GM19239 (cell line): Measurements from ENCODE around the gene CCDC167.

Source experiments
- DNase-seq: peaks from one replicate; pipeline ENCODE4 v3.0.0; 2011; ENCODE audit warnings: low spot score; ENCODE audit not compliant: insufficient read length
- FAIRE-seq: peaks from 2 replicates; lab custom pipeline; 2011; peaks lifted over from hg19 to GRCh38; lab: Jason Lieb, UNC

Gene CCDC167

DNA sequence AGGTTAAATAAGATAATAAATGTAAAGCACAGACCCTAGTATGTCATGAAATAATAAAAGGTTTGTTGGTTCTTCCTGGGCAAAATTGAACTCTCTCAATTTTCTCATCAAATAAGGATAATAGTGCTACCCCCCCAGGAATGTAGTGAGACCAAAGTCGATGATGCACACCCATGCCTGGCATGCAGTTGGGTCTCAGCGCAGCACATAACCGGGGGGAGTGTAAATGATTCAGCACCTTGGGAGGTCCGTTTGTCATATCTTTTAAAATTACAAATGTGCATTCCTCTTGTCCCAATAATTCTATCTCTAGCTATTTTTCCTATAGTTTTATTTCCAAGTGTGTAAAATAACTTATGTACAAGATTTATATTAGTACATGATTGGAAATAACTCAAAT lies 31.3 kb upstream of the CCDC167 start:
- no peak for FAIRE-seq

DNA sequence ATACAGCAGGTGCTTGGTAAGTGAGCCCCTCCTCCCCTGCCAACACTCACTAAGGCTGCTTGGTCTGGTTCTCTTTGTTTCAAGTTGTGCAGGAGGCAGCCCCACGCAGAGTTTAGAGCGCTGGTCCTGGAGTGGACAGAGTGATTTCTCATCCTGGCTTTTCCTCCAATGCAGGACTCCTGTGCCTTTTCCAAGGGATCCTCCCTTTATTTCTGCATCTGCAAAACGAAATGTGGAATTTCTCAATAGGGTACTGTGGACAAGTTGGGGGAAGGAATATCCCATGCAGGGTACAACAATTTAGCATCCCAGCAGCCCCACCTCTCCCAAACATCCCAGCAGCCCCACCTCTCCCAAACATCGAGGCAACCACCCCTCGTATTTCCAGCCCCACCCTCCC lies 30.6 kb upstream of the CCDC167 start:
- DNase-seq (no peak), FAIRE-seq (no peak)

More for the DNA sequence above, 31.3 kb upstream of the CCDC167 start:
- no peak for DNase-seq

DNA sequence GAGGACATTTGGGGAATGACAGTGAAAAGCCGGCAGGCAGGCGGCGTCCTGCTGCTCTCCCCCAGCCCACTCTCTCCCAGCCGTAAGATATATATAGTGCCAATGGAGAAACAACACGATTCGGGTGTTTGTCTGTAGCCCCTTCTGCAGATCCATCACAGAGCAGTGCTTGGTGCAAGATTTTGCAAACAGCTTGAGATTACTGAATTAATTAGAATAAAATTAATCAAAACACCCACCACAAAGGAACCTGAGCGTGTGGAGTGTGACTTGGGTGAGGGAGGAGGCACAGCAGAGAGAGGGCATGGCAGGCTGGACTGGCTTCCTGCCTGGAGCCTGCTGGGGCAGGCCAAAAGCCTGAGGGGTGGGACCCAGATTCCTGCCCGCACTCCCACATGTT lies 28.8 kb upstream of the CCDC167 start:
- DNase-seq (no peak), FAIRE-seq (no peak)

DNA sequence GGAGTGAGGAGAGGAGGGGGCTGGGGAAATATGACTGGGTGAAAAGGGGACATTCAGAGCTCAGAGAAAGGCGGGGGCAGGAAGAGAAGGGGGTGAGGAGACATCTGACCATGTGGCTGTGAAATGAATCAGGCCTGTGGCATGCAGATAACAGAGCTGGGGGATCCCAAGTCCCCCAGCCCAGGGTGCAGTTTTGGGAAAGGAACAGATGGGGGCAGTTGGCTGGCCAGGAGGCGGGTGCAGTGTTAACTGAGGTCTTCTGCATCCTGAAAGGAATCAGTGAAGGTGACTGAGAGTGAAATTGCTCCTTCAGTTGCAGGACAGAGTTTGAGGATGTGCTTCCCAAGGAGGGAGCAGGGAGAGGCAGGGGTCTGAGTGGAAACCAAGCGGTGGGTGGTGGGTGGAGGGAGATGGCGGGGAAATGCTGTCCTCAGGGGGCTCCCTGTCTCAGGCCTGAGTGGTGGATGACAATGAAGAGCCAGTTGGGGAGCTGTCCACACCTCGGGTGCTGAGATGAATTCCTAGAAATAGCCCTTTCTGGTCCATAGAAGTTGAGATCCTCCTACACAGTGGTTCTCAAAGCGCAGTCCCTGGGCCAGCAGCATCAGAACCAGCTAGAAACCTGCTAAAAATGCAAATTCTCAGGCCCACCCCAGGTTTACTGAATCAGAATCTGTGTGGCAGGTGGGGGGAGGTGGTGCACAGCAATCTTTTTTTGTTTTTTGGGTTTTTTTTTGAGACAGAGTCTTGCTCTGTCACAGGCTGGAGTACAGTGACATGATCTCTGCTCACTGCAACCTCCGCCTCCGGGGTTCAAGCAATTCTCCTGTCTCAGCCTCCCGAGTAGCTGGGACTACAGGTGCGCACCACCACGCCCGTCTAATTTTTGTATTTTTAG lies 26.0 kb upstream of the CCDC167 start:
- DNase-seq (no peak), FAIRE-seq (no peak)

DNA sequence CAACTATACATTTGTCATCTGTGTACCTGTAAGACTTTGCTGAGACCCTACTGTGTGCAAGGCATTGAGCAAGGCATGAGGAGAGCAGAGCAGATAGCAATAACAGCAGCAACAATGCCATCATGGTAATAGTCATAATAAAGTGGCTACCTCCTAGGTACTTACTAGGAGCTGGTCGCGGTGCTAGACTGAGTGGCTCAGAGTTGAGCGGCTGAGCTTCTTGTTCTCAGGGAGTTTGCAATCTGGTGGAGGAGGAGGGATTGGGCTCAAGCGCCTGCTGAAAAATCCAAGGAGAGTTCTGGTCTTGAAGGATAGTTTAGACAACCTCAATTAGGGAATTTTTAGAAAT lies 25.3 kb upstream of the CCDC167 start:
- DNase-seq: no peak
- no peak for FAIRE-seq

DNA sequence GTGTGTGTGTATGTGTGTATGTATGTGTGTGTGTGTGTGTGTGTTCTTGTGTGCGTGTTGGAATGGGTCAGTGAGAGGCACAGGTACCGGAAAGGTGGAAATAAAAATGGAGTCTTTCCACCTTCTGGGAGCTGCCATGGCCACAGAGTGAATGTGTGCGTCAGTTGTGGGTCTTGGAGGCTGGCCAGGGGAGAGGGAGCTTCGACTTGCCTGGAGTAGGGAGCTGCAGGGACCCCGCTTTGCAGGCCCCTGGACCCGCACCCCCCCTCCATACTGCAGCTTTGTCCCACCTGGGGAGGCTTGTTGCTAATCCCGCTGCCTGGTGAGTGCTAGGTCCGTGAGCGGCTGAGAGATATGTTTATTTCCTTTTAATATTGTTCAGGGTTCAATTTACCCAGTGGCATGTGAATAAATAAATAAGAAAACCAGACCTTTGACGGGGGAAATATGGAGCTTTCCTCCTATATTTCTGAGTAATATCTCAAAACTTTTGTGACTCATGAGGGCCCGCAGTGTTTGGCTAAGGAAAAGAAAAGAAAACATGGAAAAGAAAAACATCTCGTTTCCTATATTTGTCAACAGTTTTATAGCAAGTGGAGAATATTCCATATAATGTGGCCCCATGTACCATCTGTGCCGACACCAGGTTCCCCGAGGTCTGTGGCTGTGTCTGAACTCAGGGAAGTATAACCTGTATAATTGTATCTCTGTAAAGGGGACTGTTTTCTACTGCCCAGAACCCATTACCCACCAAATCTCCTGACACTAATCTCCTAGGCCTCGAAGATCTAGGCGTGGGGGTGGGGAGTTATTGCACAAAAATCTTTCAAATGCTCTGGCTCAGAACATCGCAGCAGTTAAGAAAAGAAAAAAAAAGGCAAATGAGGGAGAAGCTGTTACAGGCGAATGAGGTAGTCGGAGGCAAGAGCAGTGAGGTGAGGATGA lies 24.6 kb upstream of the CCDC167 start:
- no peak for FAIRE-seq
- DNase-seq: no peak

DNA sequence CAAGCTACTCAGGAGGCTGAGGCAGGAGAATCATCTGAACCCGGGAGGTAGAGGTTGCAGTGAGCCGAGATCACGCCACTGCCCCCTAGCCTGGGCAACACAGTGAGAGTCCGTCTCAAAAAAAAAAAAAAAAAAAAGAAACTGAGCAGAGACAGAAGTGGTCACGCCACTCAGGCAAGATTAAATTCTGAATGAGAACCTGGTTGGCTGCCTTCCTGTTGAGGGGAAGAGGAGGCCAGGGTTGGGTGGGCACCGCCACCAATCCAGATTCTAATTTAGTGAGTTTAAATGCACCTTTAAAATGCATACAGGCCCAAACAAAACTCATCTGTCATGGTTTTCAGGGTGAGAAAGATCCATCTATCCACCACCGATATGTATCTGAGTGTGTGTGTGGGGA lies 23.7 kb upstream of the CCDC167 start:
- no peak for FAIRE-seq

DNA sequence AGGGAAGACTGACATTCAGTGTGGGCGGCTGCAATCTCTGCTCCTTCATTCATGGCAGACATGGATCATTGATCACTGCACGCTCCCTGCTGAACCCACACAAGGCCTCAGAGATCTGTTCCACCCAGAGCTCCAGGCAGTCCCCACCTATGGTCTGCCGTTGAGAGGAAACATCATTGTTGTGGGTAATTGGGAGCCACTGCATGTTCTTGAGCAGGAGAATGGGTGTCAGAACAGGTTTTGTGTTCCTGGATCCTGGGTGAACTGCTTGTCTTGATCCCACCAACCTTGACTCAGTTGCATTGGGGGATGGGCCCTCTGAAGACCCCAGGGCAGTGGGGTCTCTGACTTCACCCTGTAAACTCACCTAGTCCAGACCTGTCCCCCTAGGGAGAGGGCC lies 23.1 kb upstream of the CCDC167 start:
- no peak for DNase-seq
- no peak for FAIRE-seq

More for the DNA sequence above, 23.7 kb upstream of the CCDC167 start:
- no peak for DNase-seq

DNA sequence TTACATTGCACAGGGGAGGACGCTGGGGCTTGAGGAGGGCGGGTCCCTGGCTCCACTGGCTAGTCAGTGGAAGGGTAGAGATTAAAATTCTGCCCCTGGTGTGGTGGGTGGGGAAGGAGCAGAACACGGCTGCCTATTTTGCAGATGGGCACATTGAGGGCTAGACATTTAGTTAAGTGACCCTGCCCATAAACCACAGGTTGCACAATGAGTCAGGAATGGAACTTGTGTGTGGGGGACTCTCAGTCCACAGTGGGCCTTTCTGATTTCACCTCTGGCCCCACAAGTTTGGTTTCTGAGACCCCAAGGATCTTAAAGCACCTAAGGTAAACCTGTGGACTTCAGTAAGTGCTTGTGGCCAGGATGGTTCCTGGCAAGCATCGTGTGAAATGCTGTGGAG lies 22.0 kb upstream of the CCDC167 start:
- DNase-seq (no peak), FAIRE-seq (no peak)

DNA sequence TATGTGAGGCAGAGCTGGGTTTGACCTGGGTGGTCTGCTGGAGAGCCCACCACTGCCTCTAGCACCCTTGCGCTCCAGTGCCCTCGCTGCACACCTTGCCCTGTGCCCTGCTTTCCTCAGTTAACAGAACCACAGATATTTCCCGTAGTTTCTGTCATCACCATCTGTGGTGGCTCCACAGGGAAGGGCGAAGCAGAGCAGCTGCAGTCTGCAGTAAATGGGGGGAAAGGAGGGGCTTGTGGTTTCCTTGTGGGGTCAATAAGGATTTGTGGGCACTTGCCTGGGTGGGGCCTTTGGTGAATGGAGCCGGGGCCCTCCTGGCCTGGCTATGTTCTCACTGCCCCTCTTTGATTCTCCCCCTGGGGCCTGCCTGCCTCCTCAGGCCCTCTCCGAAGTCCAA lies 21.2 kb upstream of the CCDC167 start:
- FAIRE-seq (no peak), DNase-seq (no peak)

DNA sequence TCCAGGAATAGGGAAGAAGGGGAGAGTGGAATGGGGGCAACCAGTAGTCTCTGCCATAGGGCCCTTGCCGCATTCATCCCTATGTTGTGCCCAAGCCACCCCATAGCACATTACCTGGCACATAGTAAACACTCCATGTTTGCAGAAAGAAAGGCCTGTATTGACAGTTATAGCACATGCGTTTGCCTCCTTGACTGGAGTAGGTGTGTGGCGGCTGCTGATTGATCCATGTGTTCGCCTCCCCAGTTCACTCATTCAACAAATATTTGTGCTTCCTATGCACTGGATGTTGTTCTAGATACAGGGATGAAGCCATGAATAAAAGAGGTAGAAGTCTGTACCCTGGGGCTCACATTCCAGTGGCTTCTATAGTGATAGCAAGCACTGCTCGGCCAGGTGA lies 19.8 kb upstream of the CCDC167 start:
- FAIRE-seq (no peak), DNase-seq (no peak)

DNA sequence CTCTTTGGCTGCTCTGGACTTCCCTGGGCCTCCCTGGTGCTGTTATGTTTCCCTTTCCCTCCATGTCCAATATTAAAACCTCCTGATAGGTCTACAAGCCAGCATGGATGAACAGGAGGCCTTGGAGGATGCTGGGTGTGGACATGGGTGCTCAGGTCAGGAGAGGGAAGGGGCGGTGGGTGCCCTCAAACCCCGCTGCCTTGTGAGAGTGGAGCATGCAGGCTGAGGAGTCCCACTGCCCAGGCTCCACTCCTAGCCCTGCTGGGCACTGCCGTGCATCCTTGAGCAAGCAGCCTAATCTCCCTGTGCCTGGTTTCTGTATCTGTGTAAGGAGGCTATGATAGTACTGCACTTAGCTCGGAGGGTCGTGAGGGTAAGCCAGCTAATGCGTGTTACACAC lies 18.4 kb upstream of the CCDC167 start:
- no peak for DNase-seq
- no peak for FAIRE-seq

DNA sequence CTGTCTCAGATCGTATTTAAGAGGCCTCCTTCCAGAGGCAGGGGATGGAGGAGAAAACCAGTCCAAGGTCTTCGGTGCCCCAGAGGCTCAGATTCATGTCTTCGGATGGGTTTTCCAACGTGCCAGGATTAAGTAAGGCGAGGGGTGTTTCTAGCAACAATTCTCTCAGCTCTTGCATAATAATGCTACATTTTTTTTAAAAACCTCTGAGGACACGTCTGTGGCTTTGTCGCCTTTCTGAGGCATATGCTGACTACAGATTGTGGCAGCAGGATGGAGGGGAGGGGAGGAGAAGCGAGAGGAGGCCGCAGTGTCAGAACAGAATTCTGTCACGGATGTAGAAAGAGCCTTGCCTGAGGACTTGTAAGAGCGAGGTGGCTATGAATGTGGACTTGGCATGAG lies 17.7 kb upstream of the CCDC167 start:
- FAIRE-seq (peak; percentile 52), DNase-seq (no peak)

DNA sequence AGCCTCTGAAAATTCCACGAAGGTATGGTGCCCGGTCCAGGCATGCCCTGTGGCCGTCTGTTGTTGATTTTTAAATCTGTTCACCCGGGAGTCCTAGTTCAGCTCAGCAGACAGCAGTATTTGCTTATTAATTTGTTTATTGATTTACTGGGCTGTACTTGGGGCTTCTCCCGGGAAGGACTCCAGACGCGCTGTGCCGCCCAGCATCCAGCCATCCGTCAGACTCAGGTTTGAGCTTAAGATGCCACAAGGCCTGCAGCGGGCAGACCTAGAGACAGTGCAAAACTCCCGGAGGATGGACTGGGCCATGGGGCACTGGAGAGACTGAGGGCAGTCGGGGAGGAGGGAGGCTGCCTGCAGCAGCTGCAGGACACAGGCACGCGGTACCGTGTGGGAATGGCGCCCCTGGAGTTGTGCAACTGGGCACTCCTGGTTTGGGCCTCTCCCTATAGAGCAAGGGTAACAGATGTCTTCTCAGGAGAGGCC lies 17.3 kb upstream of the CCDC167 start:
- FAIRE-seq (peak; percentile 65), DNase-seq (no peak)

DNA sequence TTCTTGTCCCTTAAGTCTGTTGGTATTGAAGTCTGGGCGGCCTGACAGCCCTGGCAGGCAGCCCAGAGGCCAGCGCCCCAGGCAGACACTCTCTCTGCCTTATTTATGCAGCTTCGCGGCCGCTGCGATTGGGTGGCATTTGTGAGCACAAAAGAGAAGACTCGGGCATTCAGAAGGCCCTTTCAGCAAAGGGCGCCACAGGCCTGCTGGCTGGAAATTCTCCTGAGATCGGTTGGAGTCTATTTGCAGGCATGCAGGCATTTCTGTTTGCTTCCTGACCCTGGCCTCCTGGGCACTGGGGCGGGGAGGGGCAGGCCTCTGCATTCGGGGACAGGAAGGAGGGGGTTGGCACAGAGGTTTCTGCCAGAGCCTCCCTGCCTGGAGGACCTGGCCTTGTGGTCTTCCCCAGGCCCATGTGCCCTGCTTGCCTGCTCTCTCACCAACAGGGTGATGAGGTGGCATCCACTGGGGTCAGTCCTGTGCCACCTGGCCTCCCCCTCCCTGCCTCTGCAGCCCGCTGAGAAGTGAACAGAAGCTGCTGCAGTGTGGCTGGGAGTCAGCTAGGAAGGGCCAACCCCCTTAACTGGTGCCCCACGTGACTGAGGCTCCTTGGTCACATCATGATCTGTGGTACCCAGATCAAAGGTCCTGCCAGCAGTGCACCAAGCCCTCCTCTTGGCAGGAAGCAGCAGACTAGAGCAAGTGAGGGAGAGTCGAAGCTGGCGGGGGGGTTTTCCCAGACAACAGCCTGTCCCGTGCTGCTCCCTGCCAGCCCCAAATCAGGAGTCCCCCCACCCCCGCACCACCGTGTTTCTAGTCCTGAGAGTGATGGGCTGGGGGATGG lies 16.6 kb upstream of the CCDC167 start:
- DNase-seq (peak; percentile 74), FAIRE-seq (no peak)

DNA sequence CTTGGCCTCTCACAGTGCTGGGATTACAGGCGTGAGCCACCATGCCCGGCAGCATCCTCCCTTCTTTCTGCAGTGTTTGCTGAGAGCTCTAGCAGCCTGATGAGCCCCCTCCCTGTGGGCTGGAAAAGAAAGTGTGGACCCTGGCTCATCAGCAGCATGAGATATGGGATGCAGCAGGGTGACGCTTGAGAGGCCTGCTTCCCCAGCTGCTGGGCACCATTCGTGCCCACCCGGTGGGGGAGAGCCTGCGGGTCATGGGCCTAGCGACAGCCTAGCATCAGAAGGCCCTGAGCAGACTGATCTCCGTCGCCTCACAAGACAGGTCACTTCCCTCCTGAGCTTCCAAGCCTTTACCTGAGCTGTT lies 16.0 kb upstream of the CCDC167 start:
- DNase-seq (no peak), FAIRE-seq (no peak)

DNA sequence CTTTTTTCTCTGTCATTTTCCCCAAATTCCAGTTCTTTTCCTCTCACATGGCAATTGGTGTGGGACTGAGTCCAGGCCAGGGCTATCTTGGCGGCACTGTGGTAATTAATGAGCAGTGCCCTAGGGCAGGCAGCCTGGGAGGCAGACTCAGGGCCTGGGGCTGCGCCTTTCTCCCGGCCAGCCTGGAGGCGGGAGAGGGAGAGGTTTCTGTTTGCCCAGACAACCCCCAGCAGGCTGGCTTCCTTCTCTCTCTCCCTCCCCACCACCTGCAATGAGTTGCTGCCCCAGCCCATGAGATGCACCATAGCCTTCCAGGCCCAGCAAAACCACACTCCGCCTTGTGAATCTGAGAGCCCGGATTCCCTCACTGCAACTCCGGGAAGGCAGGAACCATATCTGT lies 15.1 kb upstream of the CCDC167 start:
- no peak for DNase-seq

DNA sequence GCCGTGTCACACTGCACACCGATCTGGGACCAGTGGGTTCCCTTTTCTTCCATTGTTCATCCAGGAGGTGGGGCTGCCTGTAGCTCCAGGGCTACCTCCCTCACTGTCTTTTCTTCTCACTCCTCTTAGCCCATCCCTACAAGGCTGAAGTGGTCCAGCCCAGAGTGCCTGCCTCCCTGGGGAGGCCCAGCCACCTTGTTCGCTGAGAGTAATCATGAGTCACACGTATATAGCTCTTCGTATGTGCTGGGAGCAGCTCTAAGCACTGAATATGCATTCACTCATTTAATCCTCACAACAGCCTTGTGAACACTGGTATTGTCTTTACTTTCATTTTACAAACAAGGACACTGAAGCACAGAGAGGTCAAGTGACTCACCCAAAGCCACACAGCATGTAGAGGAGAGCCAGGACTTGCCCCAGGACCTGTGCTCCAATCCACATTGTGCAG lies 14.7 kb upstream of the CCDC167 start:
- FAIRE-seq (no peak), DNase-seq (no peak)

More for the DNA sequence above, 15.1 kb upstream of the CCDC167 start:
- FAIRE-seq: no peak

DNA sequence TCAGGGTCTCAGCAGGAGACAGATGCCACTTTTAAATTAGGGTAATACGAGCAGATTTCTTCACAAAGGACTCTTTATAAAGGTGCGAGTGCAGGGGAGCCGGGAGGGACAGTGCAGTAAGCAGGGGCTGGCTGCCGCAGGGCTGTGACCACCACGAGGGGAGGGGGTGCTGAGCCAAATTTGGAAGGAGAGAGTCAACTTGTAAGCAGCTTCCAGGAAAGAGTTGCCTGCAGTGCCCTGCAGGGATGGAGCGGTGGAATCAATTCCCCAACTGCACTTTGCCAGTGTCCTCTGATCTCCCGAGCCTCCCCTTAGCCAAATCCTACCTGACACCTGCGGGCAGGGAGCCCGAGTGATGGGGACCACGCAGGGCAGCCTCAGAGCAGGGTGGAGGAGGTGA lies 13.9 kb upstream of the CCDC167 start:
- DNase-seq (no peak), FAIRE-seq (no peak)

DNA sequence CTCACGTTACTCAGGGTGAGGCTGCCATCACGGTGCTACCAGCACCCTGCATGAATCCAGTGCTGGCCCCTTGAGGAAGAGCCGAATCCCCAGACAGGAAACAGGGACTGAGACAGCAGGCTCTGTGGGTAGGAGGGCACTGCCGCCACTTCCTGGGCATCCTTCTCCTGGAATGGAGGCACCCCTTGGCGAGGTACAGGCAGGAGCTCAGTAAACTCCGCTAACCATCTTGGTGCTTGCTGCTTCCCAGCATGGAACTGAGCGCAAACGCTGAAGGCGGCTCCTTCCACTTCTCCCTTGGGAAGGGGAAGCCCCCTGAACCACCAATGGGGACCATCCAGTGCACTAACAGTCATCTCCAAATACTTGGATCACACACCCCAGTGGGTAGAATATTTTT lies 13.5 kb upstream of the CCDC167 start:
- FAIRE-seq: no peak
- no peak for DNase-seq
